ENCODE measurements around the gene PFDN5. TPM values are rescaled to one million over a fixed set of nuclear protein-coding genes. Genes with fewer than 3 reads are reported as not detected.

The PFDN5 gene
- total RNA-seq, 1 experiment from 2014 or later, result 291 TPM

DNA sequence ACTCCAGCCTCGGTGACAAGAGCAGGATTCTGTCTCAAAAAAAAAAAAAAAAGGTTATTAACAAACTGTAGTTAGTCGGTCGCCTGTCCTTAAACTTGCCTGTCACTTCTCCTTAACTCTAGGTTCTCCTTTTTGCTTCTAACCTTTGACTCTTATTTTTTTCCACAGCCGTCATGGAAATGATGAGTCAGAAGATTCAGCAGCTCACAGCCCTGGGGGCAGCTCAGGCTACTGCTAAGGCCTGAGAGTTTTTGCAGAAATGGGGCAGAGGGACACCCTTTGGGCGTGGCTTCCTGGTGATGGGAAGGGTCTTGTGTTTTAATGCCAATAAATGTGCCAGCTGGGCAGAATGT is 3.7 kb downstream of the PFDN5 start:
- intact Hi-C loops (cut with micrococcal nuclease; ENCODE audit: unreplicated experiment), result loop anchor here (1.0 to 5.0 kb wide), 3 partner anchors 22 to 247 kb away; partner anchors contain the start of genes AAAS and TNS2

DNA sequence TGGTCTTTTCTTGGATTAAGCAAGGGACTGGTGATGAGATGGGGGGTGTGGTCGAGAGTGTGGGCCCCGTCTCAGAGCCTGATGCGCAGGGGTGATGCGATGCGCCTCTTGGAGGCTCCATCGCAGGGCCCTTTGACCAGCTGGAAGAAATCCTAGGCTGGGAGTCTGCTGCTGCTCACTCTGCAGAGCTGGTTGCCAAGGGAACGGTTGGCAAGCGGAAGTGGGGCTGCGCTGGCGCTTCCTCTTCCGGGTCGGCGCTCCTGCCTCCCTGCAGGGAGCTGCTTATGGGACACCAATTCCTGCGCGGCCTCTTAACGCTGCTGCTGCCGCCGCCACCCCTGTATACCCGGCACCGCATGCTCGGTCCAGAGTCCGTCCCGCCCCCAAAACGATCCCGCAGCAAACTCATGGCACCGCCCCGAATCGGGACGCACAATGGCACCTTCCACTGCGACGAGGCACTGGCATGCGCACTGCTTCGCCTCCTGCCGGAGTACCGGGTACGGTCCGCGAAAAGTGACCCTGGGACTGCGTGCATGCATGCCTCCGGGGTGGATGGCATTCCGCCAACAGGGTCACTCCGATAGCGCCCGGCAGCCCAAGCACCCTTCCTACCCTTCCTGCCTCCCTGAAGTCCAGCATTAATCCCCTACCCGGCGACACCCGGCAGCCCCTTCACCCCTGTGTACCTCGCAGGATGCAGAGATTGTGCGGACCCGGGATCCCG is 4.3 kb downstream of the PFDN5 start, which contains the start of gene MYG1:
MYG1 (plus strand) TSS at position 242 of the 727 bp plus-strand sequence; CDS start at position 285, 43 bp downstream.
- peak; percentile 82 to 84 for DNase-seq
- Histone ChIP-seq H3K4me2 (peak within 1 kb of the TSS; percentile 92), H3K27ac (peak within 1 kb of the TSS; percentile 87), H3K9me2 (ENCODE audit: insufficient read depth) (no peaks in the 10 kb centered on the region), H3K36me3 (ENCODE audit: low read depth) (peaks cover 13% of the 10 kb centered on the region; the same call in 1 of the 2 replicates), H3F3A (ENCODE audit: insufficient read depth, low read depth) (peaks cover 42% of the 10 kb centered on the region), H2AFZ (peak within 1 kb of the TSS; percentile 83), H3K4me1 (replicated peaks; ENCODE audit: insufficient read depth) (peaks cover 52% of the 10 kb centered on the region), H3K9me3 (ENCODE audit: insufficient read depth, low read depth) (no peaks in the 10 kb centered on the region), H3K27me3 (ENCODE audit: insufficient read depth, low read depth) (no peaks in the 10 kb centered on the region), H3K79me2 (ENCODE audit: low read depth) (peaks cover 59% of the 10 kb centered on the region), H4K20me1 (ENCODE audit: insufficient read depth) (no peaks in the 10 kb centered on the region), H3K4me3 (peak within 1 kb of the TSS; percentile 75)
- ChIA-PET POLR2A (ENCODE audit: unreplicated experiment) (interaction anchor here (0.6 kb wide), 1 partner anchor 805 kb away, joined by 3 read pairs; no protein-coding TSS in a partner anchor), CTCF (interaction anchor here (0.6 to 1.6 kb wide), 2 partner anchors 22 to 48 kb away, joined by 3 to 4 read pairs; partner anchors contain the start of gene AAAS)
- intact Hi-C loops (cut with micrococcal nuclease; ENCODE audit: unreplicated experiment), result loop anchor here (1.0 to 5.0 kb wide), 3 partner anchors 22 to 247 kb away; partner anchors contain the start of genes AAAS and TNS2
- TF ChIP-seq EZH2 (IDR thresholded peaks at IDR 0.05; ENCODE audit: low read depth), result no peak
- TF ChIP-seq, protein P1, sequence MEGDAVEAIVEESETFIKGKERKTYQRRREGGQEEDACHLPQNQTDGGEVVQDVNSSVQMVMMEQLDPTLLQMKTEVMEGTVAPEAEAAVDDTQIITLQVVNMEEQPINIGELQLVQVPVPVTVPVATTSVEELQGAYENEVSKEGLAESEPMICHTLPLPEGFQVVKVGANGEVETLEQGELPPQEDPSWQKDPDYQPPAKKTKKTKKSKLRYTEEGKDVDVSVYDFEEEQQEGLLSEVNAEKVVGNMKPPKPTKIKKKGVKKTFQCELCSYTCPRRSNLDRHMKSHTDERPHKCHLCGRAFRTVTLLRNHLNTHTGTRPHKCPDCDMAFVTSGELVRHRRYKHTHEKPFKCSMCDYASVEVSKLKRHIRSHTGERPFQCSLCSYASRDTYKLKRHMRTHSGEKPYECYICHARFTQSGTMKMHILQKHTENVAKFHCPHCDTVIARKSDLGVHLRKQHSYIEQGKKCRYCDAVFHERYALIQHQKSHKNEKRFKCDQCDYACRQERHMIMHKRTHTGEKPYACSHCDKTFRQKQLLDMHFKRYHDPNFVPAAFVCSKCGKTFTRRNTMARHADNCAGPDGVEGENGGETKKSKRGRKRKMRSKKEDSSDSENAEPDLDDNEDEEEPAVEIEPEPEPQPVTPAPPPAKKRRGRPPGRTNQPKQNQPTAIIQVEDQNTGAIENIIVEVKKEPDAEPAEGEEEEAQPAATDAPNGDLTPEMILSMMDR (conservative IDR thresholded peaks at IDR 0.05), result no peak
- no TSS peak for BruUV-seq (replicated peaks)

More for the DNA sequence above, 3.7 kb downstream of the PFDN5 start:
- H3K9me3 ChIP-seq (ENCODE audit: insufficient read depth, low read depth), result no peaks in the 10 kb centered on the region
- peaks cover 52% of the 10 kb centered on the region for H3K4me1 ChIP-seq (replicated peaks; ENCODE audit: insufficient read depth)
- H2AFZ ChIP-seq, result no peak overlapping the region
- H3K27me3 ChIP-seq (ENCODE audit: insufficient read depth, low read depth), result no peaks in the 10 kb centered on the region
- H3K4me3 ChIP-seq, result peak overlapping the region; percentile 75; the same call in 1 of the 2 replicates
- no peaks in the 10 kb centered on the region for H3K9me2 ChIP-seq (ENCODE audit: insufficient read depth)
- BruUV-seq (replicated peaks), result no TSS peak
- H4K20me1 ChIP-seq (ENCODE audit: insufficient read depth), result no peaks in the 10 kb centered on the region
- ChIA-PET CTCF (interaction anchor here (0.6 to 1.6 kb wide), 4 partner anchors 22 to 152 kb away, joined by 3 to 4 read pairs (median 4); partner anchors contain the start of gene AAAS), POLR2A (ENCODE audit: unreplicated experiment) (interaction anchor here (0.6 kb wide), 1 partner anchor 804 kb away, joined by 3 read pairs; no protein-coding TSS in a partner anchor)
- H3F3A ChIP-seq (ENCODE audit: insufficient read depth, low read depth), result peaks cover 48% of the 10 kb centered on the region
- peaks cover 59% of the 10 kb centered on the region for H3K79me2 ChIP-seq (ENCODE audit: low read depth)
- peak overlapping the region; percentile 87 for H3K27ac ChIP-seq
- DNase-seq, result peak; percentile 50 to 84
- H3K36me3 ChIP-seq (ENCODE audit: low read depth), result peaks cover 13% of the 10 kb centered on the region; the same call in 1 of the 2 replicates
- TF ChIP-seq, protein P1 (conservative IDR thresholded peaks at IDR 0.05), result no peak
- no peak for TF ChIP-seq EZH2 (IDR thresholded peaks at IDR 0.05; ENCODE audit: low read depth)
- peak overlapping the region; percentile 92 for H3K4me2 ChIP-seq

DNA sequence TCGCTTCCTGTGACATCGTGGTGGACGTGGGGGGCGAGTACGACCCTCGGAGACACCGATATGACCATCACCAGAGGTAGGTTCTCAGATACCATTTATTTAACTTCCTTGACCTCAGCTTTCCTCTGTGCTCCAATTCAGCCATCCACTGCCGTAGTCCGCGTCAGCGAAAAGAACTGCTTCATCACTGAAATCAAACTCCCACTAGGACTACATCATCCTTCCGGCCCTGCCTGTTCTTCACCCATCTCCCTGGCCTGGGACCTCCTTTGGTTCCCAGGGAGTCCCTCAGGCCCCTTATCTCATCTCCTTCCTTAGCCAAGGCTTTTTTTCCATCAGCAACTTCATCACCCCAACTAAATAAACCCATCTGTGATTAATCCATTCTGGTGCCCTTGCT is 4.8 kb downstream of the PFDN5 start:
- intact Hi-C loops (cut with micrococcal nuclease; ENCODE audit: unreplicated experiment), result no loop called here
- Histone ChIP-seq H3F3A (ENCODE audit: insufficient read depth, low read depth) (peaks cover 41% of the 10 kb centered on the region), H3K79me2 (ENCODE audit: low read depth) (peaks cover 59% of the 10 kb centered on the region), H2AFZ (peak overlapping the region; percentile 83), H3K4me2 (peak overlapping the region; percentile 92), H3K36me3 (ENCODE audit: low read depth) (peaks cover 13% of the 10 kb centered on the region), H3K27me3 (ENCODE audit: insufficient read depth, low read depth) (no peaks in the 10 kb centered on the region), H3K4me3 (peak overlapping the region; percentile 75), H3K4me1 (replicated peaks; ENCODE audit: insufficient read depth) (peaks cover 46% of the 10 kb centered on the region), H3K9me2 (ENCODE audit: insufficient read depth) (no peaks in the 10 kb centered on the region), H3K9me3 (ENCODE audit: insufficient read depth, low read depth) (no peaks in the 10 kb centered on the region), H3K27ac (peak overlapping the region; percentile 87), H4K20me1 (ENCODE audit: insufficient read depth) (no peaks in the 10 kb centered on the region)
- no TSS peak for BruUV-seq (replicated peaks)
- TF ChIP-seq, protein P1 (conservative IDR thresholded peaks at IDR 0.05), result no peak
- TF ChIP-seq EZH2 (IDR thresholded peaks at IDR 0.05; ENCODE audit: low read depth), result no peak
- POLR2A ChIA-PET (ENCODE audit: unreplicated experiment), result interaction anchor here (0.5 kb wide), 1 partner anchor 246 kb away, joined by 3 read pairs; no protein-coding TSS in a partner anchor
- CTCF ChIA-PET, result interaction anchor here (1.6 kb wide), 1 partner anchor 21 kb away, joined by 4 read pairs; the partner anchor contains the start of gene AAAS
- DNase-seq, result no peak
